HepG2 (cell line): ENCODE results near the gene MASP2. TPM values are rescaled to one million over a fixed set of nuclear protein-coding genes. Genes with fewer than 3 reads are reported as not detected.

Experiments
- EED ChIP-seq: sonication (generic); formaldehyde crosslinking; IDR thresholded peaks from 2 replicates; pipeline ENCODE4 v1.5.0; 2020; ENCODE audit warnings: mild to moderate bottlenecking, missing genetic modification reagents
- IKZF5 ChIP-seq: IDR thresholded peaks from 2 replicates; pipeline ENCODE4 v1.6.1; 2018; ENCODE audit warnings: missing genetic modification reagents, mild to moderate bottlenecking, missing compliant biosample characterization
- JUND ChIP-seq: sonication (generic); formaldehyde crosslinking; IDR thresholded peaks from 2 replicates; pipeline ENCODE4 v1.8.0; 2022; ENCODE audit warnings: mild to moderate bottlenecking, missing genetic modification reagents
- ZBED4 ChIP-seq: sonication (generic); formaldehyde crosslinking; IDR thresholded peaks from 2 replicates; pipeline ENCODE4 v1.4.0; 2020; ENCODE audit warnings: missing genetic modification reagents, borderline replicate concordance
- ZNF496 ChIP-seq: sonication (generic); formaldehyde crosslinking; IDR thresholded peaks from 2 replicates; pipeline ENCODE4 v1.8.1; 2023; ENCODE audit warnings: mild to moderate bottlenecking, moderate library complexity, missing genetic modification reagents; ENCODE audit not compliant: insufficient replicate concordance
- ZNF660 ChIP-seq: sonication (generic); formaldehyde crosslinking; IDR thresholded peaks from 2 replicates; pipeline ENCODE4 v1.5.1; 2020; ENCODE audit warnings: mild to moderate bottlenecking, low read depth, missing genetic modification reagents, borderline replicate concordance
- polyA plus RNA-seq, 8 experiments: library from polyadenylated mRNA; depleted of rRNA in 3 of 8; stranded (reverse) in 7 of 8; unstranded in 1 of 8; fragments of >200 nt; fragmentation: Illumina TruSeq in 4 of 8; extraction: Trizol in 4 of 8; gene quantifications; 2 replicates each; pipeline versions ENCODE4 v1.2.1 to v1.2.3, GENCODE V29; 2011 to 2016; ENCODE audit warnings: low read depth in 4 of 8, missing spikeins in 1 of 8, mixed read lengths in 1 of 8; ENCODE audit not compliant: insufficient read depth in 1 of 8
- total RNA-seq, 5 experiments: library from RNA; depleted of rRNA; stranded (reverse); fragments of >200 nt; fragmentation: Illumina TruSeq; extraction: Trizol; gene quantifications; 2 replicates each; pipeline ENCODE4 v1.2.3, GENCODE V29; 2016; ENCODE audit warnings: low read depth in 1 of 5
- TF ChIP-seq, protein P1 (sequence below), 2 experiments: fragments of 450-650 bp in 1 of 2; sonication (generic) in 1 of 2; formaldehyde crosslinking in 1 of 2; IDR thresholded peaks; 2 replicates each; pipeline versions ENCODE4 v1.6.1 to v1.8.0; 2016 to 2022; ENCODE audit warnings: antibody characterized with exemption in 1 of 2, mild to moderate bottlenecking in 1 of 2, missing genetic modification reagents in 1 of 2
- TF ChIP-seq, protein P2 (sequence below): sonication (generic); formaldehyde crosslinking; IDR thresholded peaks from 2 replicates; pipeline ENCODE4 v1.5.1; 2020; ENCODE audit warnings: mild to moderate bottlenecking, missing genetic modification reagents, borderline replicate concordance

MASP2 gene
- total and polyA plus RNA-seq, 2 of the 13 experiments (the other 11 are each of a cell fraction or from before 2014, with no cell fraction given): 7.1 to 11.8 TPM

- no peak for TF ChIP-seq EED (CRISPR knock-in tag)
- TF ChIP-seq, protein P1, sequence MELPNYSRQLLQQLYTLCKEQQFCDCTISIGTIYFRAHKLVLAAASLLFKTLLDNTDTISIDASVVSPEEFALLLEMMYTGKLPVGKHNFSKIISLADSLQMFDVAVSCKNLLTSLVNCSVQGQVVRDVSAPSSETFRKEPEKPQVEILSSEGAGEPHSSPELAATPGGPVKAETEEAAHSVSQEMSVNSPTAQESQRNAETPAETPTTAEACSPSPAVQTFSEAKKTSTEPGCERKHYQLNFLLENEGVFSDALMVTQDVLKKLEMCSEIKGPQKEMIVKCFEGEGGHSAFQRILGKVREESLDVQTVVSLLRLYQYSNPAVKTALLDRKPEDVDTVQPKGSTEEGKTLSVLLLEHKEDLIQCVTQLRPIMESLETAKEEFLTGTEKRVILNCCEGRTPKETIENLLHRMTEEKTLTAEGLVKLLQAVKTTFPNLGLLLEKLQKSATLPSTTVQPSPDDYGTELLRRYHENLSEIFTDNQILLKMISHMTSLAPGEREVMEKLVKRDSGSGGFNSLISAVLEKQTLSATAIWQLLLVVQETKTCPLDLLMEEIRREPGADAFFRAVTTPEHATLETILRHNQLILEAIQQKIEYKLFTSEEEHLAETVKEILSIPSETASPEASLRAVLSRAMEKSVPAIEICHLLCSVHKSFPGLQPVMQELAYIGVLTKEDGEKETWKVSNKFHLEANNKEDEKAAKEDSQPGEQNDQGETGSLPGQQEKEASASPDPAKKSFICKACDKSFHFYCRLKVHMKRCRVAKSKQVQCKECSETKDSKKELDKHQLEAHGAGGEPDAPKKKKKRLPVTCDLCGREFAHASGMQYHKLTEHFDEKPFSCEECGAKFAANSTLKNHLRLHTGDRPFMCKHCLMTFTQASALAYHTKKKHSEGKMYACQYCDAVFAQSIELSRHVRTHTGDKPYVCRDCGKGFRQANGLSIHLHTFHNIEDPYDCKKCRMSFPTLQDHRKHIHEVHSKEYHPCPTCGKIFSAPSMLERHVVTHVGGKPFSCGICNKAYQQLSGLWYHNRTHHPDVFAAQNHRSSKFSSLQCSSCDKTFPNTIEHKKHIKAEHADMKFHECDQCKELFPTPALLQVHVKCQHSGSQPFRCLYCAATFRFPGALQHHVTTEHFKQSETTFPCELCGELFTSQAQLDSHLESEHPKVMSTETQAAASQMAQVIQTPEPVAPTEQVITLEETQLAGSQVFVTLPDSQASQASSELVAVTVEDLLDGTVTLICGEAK (IDR thresholded peaks at IDR 0.05): no peak
- TF ChIP-seq, protein P1 (CRISPR knock-in tag; IDR thresholded peaks at IDR 0.05): no peak
- TF ChIP-seq JUND (CRISPR knock-in tag): no peak
- TF ChIP-seq ZNF496 (CRISPR knock-in tag): no peak
- no peak for TF ChIP-seq ZBED4 (CRISPR knock-in tag)
- no peak for TF ChIP-seq ZNF660 (CRISPR knock-in tag)
- TF ChIP-seq, protein P2, sequence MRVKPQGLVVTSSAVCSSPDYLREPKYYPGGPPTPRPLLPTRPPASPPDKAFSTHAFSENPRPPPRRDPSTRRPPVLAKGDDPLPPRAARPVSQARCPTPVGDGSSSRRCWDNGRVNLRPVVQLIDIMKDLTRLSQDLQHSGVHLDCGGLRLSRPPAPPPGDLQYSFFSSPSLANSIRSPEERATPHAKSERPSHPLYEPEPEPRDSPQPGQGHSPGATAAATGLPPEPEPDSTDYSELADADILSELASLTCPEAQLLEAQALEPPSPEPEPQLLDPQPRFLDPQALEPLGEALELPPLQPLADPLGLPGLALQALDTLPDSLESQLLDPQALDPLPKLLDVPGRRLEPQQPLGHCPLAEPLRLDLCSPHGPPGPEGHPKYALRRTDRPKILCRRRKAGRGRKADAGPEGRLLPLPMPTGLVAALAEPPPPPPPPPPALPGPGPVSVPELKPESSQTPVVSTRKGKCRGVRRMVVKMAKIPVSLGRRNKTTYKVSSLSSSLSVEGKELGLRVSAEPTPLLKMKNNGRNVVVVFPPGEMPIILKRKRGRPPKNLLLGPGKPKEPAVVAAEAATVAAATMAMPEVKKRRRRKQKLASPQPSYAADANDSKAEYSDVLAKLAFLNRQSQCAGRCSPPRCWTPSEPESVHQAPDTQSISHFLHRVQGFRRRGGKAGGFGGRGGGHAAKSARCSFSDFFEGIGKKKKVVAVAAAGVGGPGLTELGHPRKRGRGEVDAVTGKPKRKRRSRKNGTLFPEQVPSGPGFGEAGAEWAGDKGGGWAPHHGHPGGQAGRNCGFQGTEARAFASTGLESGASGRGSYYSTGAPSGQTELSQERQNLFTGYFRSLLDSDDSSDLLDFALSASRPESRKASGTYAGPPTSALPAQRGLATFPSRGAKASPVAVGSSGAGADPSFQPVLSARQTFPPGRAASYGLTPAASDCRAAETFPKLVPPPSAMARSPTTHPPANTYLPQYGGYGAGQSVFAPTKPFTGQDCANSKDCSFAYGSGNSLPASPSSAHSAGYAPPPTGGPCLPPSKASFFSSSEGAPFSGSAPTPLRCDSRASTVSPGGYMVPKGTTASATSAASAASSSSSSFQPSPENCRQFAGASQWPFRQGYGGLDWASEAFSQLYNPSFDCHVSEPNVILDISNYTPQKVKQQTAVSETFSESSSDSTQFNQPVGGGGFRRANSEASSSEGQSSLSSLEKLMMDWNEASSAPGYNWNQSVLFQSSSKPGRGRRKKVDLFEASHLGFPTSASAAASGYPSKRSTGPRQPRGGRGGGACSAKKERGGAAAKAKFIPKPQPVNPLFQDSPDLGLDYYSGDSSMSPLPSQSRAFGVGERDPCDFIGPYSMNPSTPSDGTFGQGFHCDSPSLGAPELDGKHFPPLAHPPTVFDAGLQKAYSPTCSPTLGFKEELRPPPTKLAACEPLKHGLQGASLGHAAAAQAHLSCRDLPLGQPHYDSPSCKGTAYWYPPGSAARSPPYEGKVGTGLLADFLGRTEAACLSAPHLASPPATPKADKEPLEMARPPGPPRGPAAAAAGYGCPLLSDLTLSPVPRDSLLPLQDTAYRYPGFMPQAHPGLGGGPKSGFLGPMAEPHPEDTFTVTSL (CRISPR knock-in tag): no peak
- TF ChIP-seq IKZF5 (CRISPR knock-in tag): peak; percentile 22; the same call in 1 of the 2 replicates
These were observed 67.5 kb downstream of the MASP2 start (continued) for GRCh38 chr1:10979483-10979920.
